ENCODE measurements around the gene SLC22A7. TPM values are rescaled to one million over a fixed set of nuclear protein-coding genes. Genes with fewer than 3 reads are reported as not detected.

The SLC22A7 gene
- total RNA-seq, 2 experiments from 2014 or later, result not detected

GRCh38 chr6:43287717-43288679 lies 10.1 kb upstream of the SLC22A7 start:
- peaks cover 15% of the 10 kb centered on the region for H3K27me3 Mint-ChIP-seq
- no peaks in the 10 kb centered on the region for H3K36me3 Mint-ChIP-seq
- no peaks in the 10 kb centered on the region for H3K9me3 Mint-ChIP-seq
- H3K4me3 Mint-ChIP-seq, result no peak overlapping the region
- ChIA-PET CTCF (interaction anchor here (0.7 to 1.1 kb wide), 2 partner anchors 20 to 59 kb away, joined by 3 to 5 read pairs; partner anchors contain the start of genes CRIP3 and DNPH1), POLR2A (no interaction called here)
- intact Hi-C loops (cut with micrococcal nuclease), result no loop called here
- no peak overlapping the region for H3K27ac Mint-ChIP-seq
- DNase-seq, result no peak
- H3K4me1 Mint-ChIP-seq (ENCODE audit: low read depth), result no peaks in the 10 kb centered on the region

GRCh38 chr6:43290339-43290904 lies 7.6 kb upstream of the SLC22A7 start:
- intact Hi-C loops (cut with micrococcal nuclease), result no loop called here
- DNase-seq, result no peak
- Mint-ChIP-seq H3K4me1 (ENCODE audit: low read depth) (no peaks in the 10 kb centered on the region), H3K27ac (no peak overlapping the region), H3K9me3 (no peaks in the 10 kb centered on the region), H3K27me3 (peaks cover 13% of the 10 kb centered on the region), H3K36me3 (no peaks in the 10 kb centered on the region), H3K4me3 (no peak overlapping the region)
- ChIA-PET CTCF (no interaction called here), POLR2A (no interaction called here)

- no peak for DNase-seq
- CTCF ChIA-PET, result interaction anchor here (0.7 kb wide), 1 partner anchor 18 kb away, joined by 3 read pairs; the partner anchor contains the start of gene CRIP3
- H3K9me3 Mint-ChIP-seq, result no peaks in the 10 kb centered on the region
- POLR2A ChIA-PET, result no interaction called here
- H3K27ac Mint-ChIP-seq, result no peak overlapping the region
- H3K4me3 Mint-ChIP-seq, result no peak overlapping the region
- intact Hi-C loops (cut with micrococcal nuclease), result no loop called here
- no peaks in the 10 kb centered on the region for H3K36me3 Mint-ChIP-seq
- H3K27me3 Mint-ChIP-seq, result peaks cover 8% of the 10 kb centered on the region
- H3K4me1 Mint-ChIP-seq (ENCODE audit: low read depth), result no peaks in the 10 kb centered on the region
These were observed 7.1 kb upstream of the SLC22A7 start for GRCh38 chr6:43290905-43291355.

- Mint-ChIP-seq H3K36me3 (no peaks in the 10 kb centered on the region), H3K27ac (no peak overlapping the region), H3K27me3 (peaks cover 5% of the 10 kb centered on the region), H3K4me3 (no peak overlapping the region), H3K4me1 (ENCODE audit: low read depth) (no peaks in the 10 kb centered on the region), H3K9me3 (no peaks in the 10 kb centered on the region)
- POLR2A ChIA-PET, result no interaction called here
- DNase-seq, result no peak
- intact Hi-C loops (cut with micrococcal nuclease), result no loop called here
- CTCF ChIA-PET, result interaction anchor here (0.7 to 0.8 kb wide), 2 partner anchors 17 to 63 kb away, joined by 3 read pairs; partner anchors contain the start of genes CRIP3 and DNPH1
These were observed 6.4 kb upstream of the SLC22A7 start for GRCh38 chr6:43291708-43292107.

GRCh38 chr6:43292341-43292740 lies 5.7 kb upstream of the SLC22A7 start:
- intact Hi-C loops (cut with micrococcal nuclease), result no loop called here
- no peaks in the 10 kb centered on the region for H3K4me1 Mint-ChIP-seq (ENCODE audit: low read depth)
- H3K27me3 Mint-ChIP-seq, result peaks cover 2% of the 10 kb centered on the region
- H3K36me3 Mint-ChIP-seq, result no peaks in the 10 kb centered on the region
- ChIA-PET POLR2A (no interaction called here), CTCF (interaction anchor here (0.6 kb wide), 1 partner anchor 52 kb away, joined by 3 read pairs; no protein-coding TSS in a partner anchor)
- no peaks in the 10 kb centered on the region for H3K9me3 Mint-ChIP-seq
- H3K4me3 Mint-ChIP-seq, result no peak overlapping the region
- DNase-seq, result no peak
- H3K27ac Mint-ChIP-seq, result no peak overlapping the region

GRCh38 chr6:43292763-43293318 lies 5.2 kb upstream of the SLC22A7 start:
- no peak for DNase-seq
- ChIA-PET CTCF (interaction anchor here (0.6 kb wide), 1 partner anchor 51 kb away, joined by 3 read pairs; no protein-coding TSS in a partner anchor), POLR2A (no interaction called here)
- H3K27me3 Mint-ChIP-seq, result peaks cover 2% of the 10 kb centered on the region
- H3K27ac Mint-ChIP-seq, result no peak overlapping the region
- no peaks in the 10 kb centered on the region for H3K9me3 Mint-ChIP-seq
- no peak overlapping the region for H3K4me3 Mint-ChIP-seq
- intact Hi-C loops (cut with micrococcal nuclease), result no loop called here
- no peaks in the 10 kb centered on the region for H3K36me3 Mint-ChIP-seq
- H3K4me1 Mint-ChIP-seq (ENCODE audit: low read depth), result no peaks in the 10 kb centered on the region

GRCh38 chr6:43293698-43294097 lies 4.4 kb upstream of the SLC22A7 start:
- H3K27ac Mint-ChIP-seq, result no peak overlapping the region
- H3K27me3 Mint-ChIP-seq, result peaks cover 2% of the 10 kb centered on the region
- intact Hi-C loops (cut with micrococcal nuclease), result no loop called here
- no peaks in the 10 kb centered on the region for H3K4me1 Mint-ChIP-seq (ENCODE audit: low read depth)
- no peak overlapping the region for H3K4me3 Mint-ChIP-seq
- ChIA-PET CTCF (no interaction called here), POLR2A (no interaction called here)
- H3K9me3 Mint-ChIP-seq, result no peaks in the 10 kb centered on the region
- DNase-seq, result no peak
- H3K36me3 Mint-ChIP-seq, result no peaks in the 10 kb centered on the region

GRCh38 chr6:43294536-43294935 lies 3.5 kb upstream of the SLC22A7 start:
- DNase-seq, result no peak
- Mint-ChIP-seq H3K4me3 (no peak overlapping the region), H3K27ac (no peak overlapping the region), H3K4me1 (ENCODE audit: low read depth) (no peaks in the 10 kb centered on the region), H3K9me3 (no peaks in the 10 kb centered on the region), H3K27me3 (peaks cover 2% of the 10 kb centered on the region), H3K36me3 (no peaks in the 10 kb centered on the region)
- POLR2A ChIA-PET, result no interaction called here
- CTCF ChIA-PET, result no interaction called here
- intact Hi-C loops (cut with micrococcal nuclease), result no loop called here

GRCh38 chr6:43295456-43295855 lies 2.6 kb upstream of the SLC22A7 start:
- intact Hi-C loops (cut with micrococcal nuclease), result no loop called here
- DNase-seq, result no peak
- no peaks in the 10 kb centered on the region for H3K36me3 Mint-ChIP-seq
- no peaks in the 10 kb centered on the region for H3K9me3 Mint-ChIP-seq
- peaks cover 2% of the 10 kb centered on the region for H3K27me3 Mint-ChIP-seq
- H3K4me3 Mint-ChIP-seq, result no peak overlapping the region
- no peak overlapping the region for H3K27ac Mint-ChIP-seq
- POLR2A ChIA-PET, result interaction anchor here (1.3 kb wide), 1 partner anchor 12 kb away, joined by 3 read pairs; no protein-coding TSS in a partner anchor
- H3K4me1 Mint-ChIP-seq (ENCODE audit: low read depth), result no peaks in the 10 kb centered on the region
- CTCF ChIA-PET, result interaction anchor here (2.6 kb wide), 1 partner anchor 13 kb away, joined by 18 read pairs; the partner anchor contains the start of gene CRIP3

- no peaks in the 10 kb centered on the region for H3K9me3 Mint-ChIP-seq
- peaks cover 2% of the 10 kb centered on the region for H3K27me3 Mint-ChIP-seq
- H3K4me3 Mint-ChIP-seq, result no peak overlapping the region
- CTCF ChIA-PET, result interaction anchor here (1.1 to 2.6 kb wide), 4 partner anchors 11 to 198 kb away, joined by 3 to 18 read pairs (median 4); partner anchors contain the start of gene CRIP3
- no peak for DNase-seq
- no peaks in the 10 kb centered on the region for H3K4me1 Mint-ChIP-seq (ENCODE audit: low read depth)
- intact Hi-C loops (cut with micrococcal nuclease), result no loop called here
- no peak overlapping the region for H3K27ac Mint-ChIP-seq
- POLR2A ChIA-PET, result interaction anchor here (1.3 kb wide), 1 partner anchor 11 kb away, joined by 3 read pairs; no protein-coding TSS in a partner anchor
- no peaks in the 10 kb centered on the region for H3K36me3 Mint-ChIP-seq
These were observed 1.1 kb upstream of the SLC22A7 start for GRCh38 chr6:43296780-43297497.

GRCh38 chr6:43298565-43299337 lies 691 bp downstream of the SLC22A7 start:
- no peaks in the 10 kb centered on the region for H3K4me1 Mint-ChIP-seq (ENCODE audit: low read depth)
- DNase-seq, result no peak
- no peak overlapping the region for H3K4me3 Mint-ChIP-seq
- H3K27me3 Mint-ChIP-seq, result peaks cover 2% of the 10 kb centered on the region
- ChIA-PET POLR2A (no interaction called here), CTCF (interaction anchor here (0.9 kb wide), 1 partner anchor 35 kb away, joined by 3 read pairs; no protein-coding TSS in a partner anchor)
- H3K36me3 Mint-ChIP-seq, result no peaks in the 10 kb centered on the region
- H3K9me3 Mint-ChIP-seq, result no peaks in the 10 kb centered on the region
- no peak overlapping the region for H3K27ac Mint-ChIP-seq
- intact Hi-C loops (cut with micrococcal nuclease), result no loop called here
